GM21390 (cell line): ENCODE data around the gene FTCD.
"Not testable (repeated sequence)": the region's sequence is repeated elsewhere in the genome, so short reads cannot be mapped to it uniquely, and the experiment has no call there.

ENCODE experiments used
- ATAC-seq: cut with Tn5 transposase; IDR thresholded peaks from one replicate; pipeline ENCODE4 v1.9.1; 2021; ENCODE audit not compliant: unreplicated experiment

The FTCD gene

GRCh38 chr21:46111857-46112724, 43.3 kb downstream of the FTCD start:
- no peak for ATAC-seq

- no peak for ATAC-seq
Observed at GRCh38 chr21:46111193-46111571, 44.2 kb downstream of the FTCD start.

- no peak for ATAC-seq
Observed at GRCh38 chr21:46110499-46111192, 44.7 kb downstream of the FTCD start.

- ATAC-seq: no peak
Observed at GRCh38 chr21:46109313-46110221, 45.8 kb downstream of the FTCD start.

GRCh38 chr21:46108827-46109312, 46.5 kb downstream of the FTCD start:
- no peak for ATAC-seq

- not testable (repeated sequence) for ATAC-seq
Observed at GRCh38 chr21:46107376-46107775, 48.0 kb downstream of the FTCD start.

GRCh38 chr21:46104104-46104503, 51.3 kb downstream of the FTCD start:
- ATAC-seq: no peak

GRCh38 chr21:46100906-46101305, 54.5 kb downstream of the FTCD start:
- ATAC-seq: no peak

GRCh38 chr21:46100426-46100825, 55.0 kb downstream of the FTCD start:
- ATAC-seq: no peak

- no peak for ATAC-seq
Observed at GRCh38 chr21:46100020-46100419, 55.4 kb downstream of the FTCD start.

- no peak for ATAC-seq
Observed at GRCh38 chr21:46099476-46099875, 55.9 kb downstream of the FTCD start.

GRCh38 chr21:46098303-46099141, 56.9 kb downstream of the FTCD start:
- no peak for ATAC-seq

- no peak for ATAC-seq
Observed at GRCh38 chr21:46097336-46098293, 57.8 kb downstream of the FTCD start, which contains the start of gene COL6A2. TSS of gene COL6A2 (plus strand) at chr21:46098112.

GRCh38 chr21:46096596-46097335, 58.6 kb downstream of the FTCD start:
- ATAC-seq: no peak

GRCh38 chr21:46095814-46096595, 59.4 kb downstream of the FTCD start:
- no peak for ATAC-seq

GRCh38 chr21:46095083-46095719, 60.2 kb downstream of the FTCD start:
- no peak for ATAC-seq
